HepG2 (cell line): ENCODE measurements around the gene MBD3.

Experiments
- CBX2 ChIP-seq, 2 experiments: fragments of 200-600 bp in 1 of 2; sonication (generic); formaldehyde crosslinking in 1 of 2; IDR thresholded peaks; 2 replicates each; pipeline versions ENCODE4 v1.7.0 to v1.8.1; 2018 to 2022; ENCODE audit warnings: low read depth in 2 of 2, low read length in 1 of 2, mild to moderate bottlenecking in 1 of 2, missing genetic modification reagents in 1 of 2
- ZBTB20 ChIP-seq: sonication (generic); formaldehyde crosslinking; IDR thresholded peaks from 2 replicates; pipeline ENCODE4 v1.8.1; 2023; ENCODE audit warnings: missing genetic modification reagents, low read depth, mild to moderate bottlenecking, borderline replicate concordance
- ZNF790 ChIP-seq: sonication (generic); formaldehyde crosslinking; IDR thresholded peaks from 2 replicates; pipeline ENCODE4 v1.8.0; 2022; ENCODE audit warnings: missing genetic modification reagents, mild to moderate bottlenecking, borderline replicate concordance
- TF ChIP-seq, protein P1 (sequence below): sonication (generic); formaldehyde crosslinking; IDR thresholded peaks from 2 replicates; pipeline ENCODE4 v1.5.0; 2020; ENCODE audit warnings: mild to moderate bottlenecking, missing genetic modification reagents, moderate library complexity

DNA sequence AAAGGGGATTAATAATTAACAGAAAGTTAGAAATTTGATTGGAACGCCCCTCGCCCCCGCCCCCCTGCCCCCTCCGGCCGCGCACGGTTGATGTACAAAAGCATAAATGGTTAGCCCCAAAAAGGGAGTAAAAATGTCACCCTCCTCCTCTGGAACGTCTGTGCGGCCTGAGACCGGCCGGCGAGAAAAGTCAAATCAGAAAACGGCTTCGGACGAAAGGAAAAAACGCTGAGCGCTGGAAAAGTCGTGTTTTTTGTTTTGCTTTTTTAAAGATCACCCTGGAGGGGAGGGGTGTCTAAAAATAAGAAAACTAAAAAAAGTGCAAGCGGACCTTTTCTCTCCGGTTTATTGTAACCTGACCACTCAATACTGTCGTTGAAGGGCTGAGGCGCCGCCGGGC, 37.7 kb downstream of the MBD3 start:
- TF ChIP-seq CBX2 (IDR thresholded peaks at IDR 0.05; ENCODE audit: low read depth, low read length) = no peak
- TF ChIP-seq CBX2 (CRISPR knock-in tag; IDR thresholded peaks at IDR 0.05; ENCODE audit: low read depth) = no peak
- TF ChIP-seq ZBTB20 (CRISPR knock-in tag) = no peak
- TF ChIP-seq, protein P1, sequence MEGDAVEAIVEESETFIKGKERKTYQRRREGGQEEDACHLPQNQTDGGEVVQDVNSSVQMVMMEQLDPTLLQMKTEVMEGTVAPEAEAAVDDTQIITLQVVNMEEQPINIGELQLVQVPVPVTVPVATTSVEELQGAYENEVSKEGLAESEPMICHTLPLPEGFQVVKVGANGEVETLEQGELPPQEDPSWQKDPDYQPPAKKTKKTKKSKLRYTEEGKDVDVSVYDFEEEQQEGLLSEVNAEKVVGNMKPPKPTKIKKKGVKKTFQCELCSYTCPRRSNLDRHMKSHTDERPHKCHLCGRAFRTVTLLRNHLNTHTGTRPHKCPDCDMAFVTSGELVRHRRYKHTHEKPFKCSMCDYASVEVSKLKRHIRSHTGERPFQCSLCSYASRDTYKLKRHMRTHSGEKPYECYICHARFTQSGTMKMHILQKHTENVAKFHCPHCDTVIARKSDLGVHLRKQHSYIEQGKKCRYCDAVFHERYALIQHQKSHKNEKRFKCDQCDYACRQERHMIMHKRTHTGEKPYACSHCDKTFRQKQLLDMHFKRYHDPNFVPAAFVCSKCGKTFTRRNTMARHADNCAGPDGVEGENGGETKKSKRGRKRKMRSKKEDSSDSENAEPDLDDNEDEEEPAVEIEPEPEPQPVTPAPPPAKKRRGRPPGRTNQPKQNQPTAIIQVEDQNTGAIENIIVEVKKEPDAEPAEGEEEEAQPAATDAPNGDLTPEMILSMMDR (CRISPR knock-in tag) = no peak
- TF ChIP-seq ZNF790 = no peak
